HCT116 (cell line): ENCODE data around the gene COMMD6. TPM values are rescaled to one million over a fixed set of nuclear protein-coding genes. Genes with fewer than 3 reads are reported as not detected.

Experiments used
- ATAC-seq: fragments of 200-7000 bp; cut with Tn5 transposase; 2 replicates; pipeline ENCODE4 v1.9.1; 2020; ENCODE audit warnings: mild to moderate bottlenecking, moderate library complexity
- BruUV-seq: library from RNA; stranded (reverse); fragments of 400-500 nt; replicated peaks from 2 replicates; lab custom pipeline; 2021; lab: Mats Ljungman, UMichigan
- CTCF ChIA-PET: fragments of 300-600 bp; sonication (Branson Sonifier 250); formaldehyde crosslinking; loops from one replicate; lab custom pipeline; 2021; ENCODE audit warnings: antibody characterized with exemption; lab: Charles Lee
- POLR2A ChIA-PET: fragments of 300-600, 350-600 bp; sonication (Branson Sonifier 250); formaldehyde crosslinking; loops from one replicate; lab custom pipeline; 2021; ENCODE audit warnings: antibody characterized with exemption; lab: Charles Lee
- RAD21 ChIA-PET, 2 experiments: fragments of 300-600 bp; sonication (Branson Sonifier 250); formaldehyde crosslinking; loops; one replicate each; lab custom pipeline; 2023; ENCODE audit warnings: low total read pairs in 2 of 2; ENCODE audit not compliant: uncharacterized antibody in 2 of 2, unreplicated experiment in 2 of 2, low non-redundant PET in 1 of 2; lab: Charles Lee
- DNase-seq: peaks from one replicate; pipeline ENCODE4 v3.0.0-alpha.2; 2010; ENCODE audit warnings: low read depth, low spot score
- H2AFZ ChIP-seq: fragments of 200-600 bp; shearing (Covaris generic), sonication (generic); 2 replicates; pipeline ENCODE4 v1.6.1; 2017; ENCODE audit warnings: low read depth, mixed run types, mixed read lengths, antibody characterized with exemption, low read length; ENCODE audit not compliant: poor library complexity, severe bottlenecking
- H3K27ac ChIP-seq: 2 replicates; pipeline ENCODE4 v1.5.1; 2012; ENCODE audit warnings: low read depth, low read length
- H3K27me3 ChIP-seq: fragments of 200-600 bp; sonication (generic); 2 replicates; pipeline ENCODE4 v1.6.1; 2016; ENCODE audit warnings: mixed run types, low read length, mixed read lengths; ENCODE audit not compliant: insufficient read depth
- H3K36me3 ChIP-seq, 2 experiments: fragments of 200-500 bp in 1 of 2; fragments of 200-600 bp in 1 of 2; sonication (Bioruptor generic) in 1 of 2; sonication (generic) in 1 of 2; 2 replicates each; pipeline versions ENCODE4 v1.5.1 to v1.6.1; 2014 to 2016; ENCODE audit warnings: low read length in 2 of 2, inconsistent platforms in 1 of 2, mixed read lengths in 1 of 2, mixed run types in 1 of 2; ENCODE audit not compliant: insufficient read depth in 2 of 2, control insufficient read depth in 1 of 2
- H3K4me1 ChIP-seq, 2 experiments: fragments of 200-600 bp in 1 of 2; sonication (generic) in 1 of 2; 2 replicates each; pipeline versions ENCODE4 v1.5.1 to v1.6.1; 2012 to 2017; ENCODE audit warnings: low read length in 2 of 2, inconsistent platforms in 1 of 2, mild to moderate bottlenecking in 1 of 2, mixed read lengths in 1 of 2, mixed run types in 1 of 2, moderate library complexity in 1 of 2; ENCODE audit not compliant: insufficient read depth in 2 of 2, control insufficient read depth in 1 of 2
- H3K4me2 ChIP-seq: fragments of 200-600 bp; sonication (generic); 2 replicates; pipeline ENCODE4 v1.6.1; 2017; ENCODE audit warnings: mixed run types, low read length, mixed read lengths
- H3K4me3 ChIP-seq, 2 experiments: fragments of 200-600 bp in 1 of 2; sonication (generic) in 1 of 2; replicated peaks in 1 of 2; 2 replicates each; pipeline ENCODE4 v1.5.1; 2011 to 2016; ENCODE audit warnings: low read length in 2 of 2, control low read depth in 1 of 2, low read depth in 1 of 2, mild to moderate bottlenecking in 1 of 2, mixed read lengths in 1 of 2, mixed run types in 1 of 2
- H3K79me2 ChIP-seq: fragments of 200-600 bp; sonication (generic); 2 replicates; pipeline ENCODE4 v1.6.1; 2017; ENCODE audit warnings: mild to moderate bottlenecking, mixed run types, low read length, moderate library complexity, mixed read lengths; ENCODE audit not compliant: insufficient read depth
- H3K9ac ChIP-seq: fragments of 200-600 bp; sonication (generic); 2 replicates; pipeline ENCODE4 v1.6.1; 2016; ENCODE audit warnings: low read length, mixed read lengths
- H3K9me2 ChIP-seq: fragments of 200-600 bp; sonication (generic), shearing (Covaris generic); 2 replicates; pipeline ENCODE4 v1.6.1; 2017; ENCODE audit warnings: mixed run types, mild to moderate bottlenecking, moderate library complexity; ENCODE audit not compliant: insufficient read depth
- H3K9me3 ChIP-seq, 2 experiments: fragments of 200-500 bp in 1 of 2; fragments of 200-600 bp in 1 of 2; sonication (Bioruptor generic) in 1 of 2; sonication (generic) in 1 of 2; 2 replicates each; pipeline ENCODE4 v1.6.1; 2014 to 2017; ENCODE audit warnings: low read length in 2 of 2, mixed read lengths in 2 of 2, inconsistent platforms in 1 of 2, low read depth in 1 of 2, mild to moderate bottlenecking in 1 of 2, mixed run types in 1 of 2, moderate library complexity in 1 of 2; ENCODE audit not compliant: control insufficient read depth in 1 of 2, insufficient read depth in 1 of 2
- H4K20me1 ChIP-seq: fragments of 200-600 bp; sonication (generic), shearing (Covaris generic); 2 replicates; pipeline ENCODE4 v1.6.1; 2017; ENCODE audit warnings: mixed run types, mild to moderate bottlenecking, moderate library complexity; ENCODE audit not compliant: insufficient read depth
- ATF3 ChIP-seq: IDR thresholded peaks from 2 replicates; pipeline ENCODE4 v1.6.1; 2012
- CBX3 ChIP-seq: IDR thresholded peaks from 2 replicates; pipeline ENCODE4 v1.6.1; 2012; ENCODE audit warnings: low read depth
- CTCF ChIP-seq, 3 experiments: fragments of 200-600 bp in 1 of 3; sonication (generic) in 1 of 3; IDR thresholded peaks in 2 of 3; conservative IDR thresholded peaks in 1 of 3; 2 replicates each; pipeline ENCODE4 v1.5.1; 2012 to 2017; ENCODE audit warnings: low read depth in 2 of 3, low read length in 2 of 3, antibody characterized with exemption in 1 of 3, borderline replicate concordance in 1 of 3, control low read depth in 1 of 3, mild to moderate bottlenecking in 1 of 3, mixed read lengths in 1 of 3, mixed run types in 1 of 3, moderate library complexity in 1 of 3; ENCODE audit not compliant: insufficient read depth in 1 of 3
- ELF1 ChIP-seq: IDR thresholded peaks from 2 replicates; pipeline ENCODE4 v1.6.1; 2012; ENCODE audit warnings: low read depth, borderline replicate concordance
- EZH2 ChIP-seq: fragments of 200-600 bp; sonication (generic); IDR thresholded peaks from 2 replicates; pipeline ENCODE4 v1.6.1; 2017; ENCODE audit warnings: antibody characterized with exemption, mixed run types
- intact Hi-C: fragments of 100-400 bp; cut with micrococcal nuclease; formaldehyde crosslinking; loops from 2 replicates; pipeline ENCODE4 v1.10.0; 2022
- total RNA-seq: library from RNA; stranded (reverse); gene quantifications from one replicate; pipeline ENCODE4 v1.2.1, GENCODE V29; 2021; ENCODE audit not compliant: unreplicated experiment
- TF ChIP-seq, protein P1 (sequence below): IDR thresholded peaks from 2 replicates; pipeline ENCODE4 v1.6.1; 2012; ENCODE audit warnings: low read depth
- TF ChIP-seq, protein P2 (sequence below): IDR thresholded peaks from 2 replicates; pipeline ENCODE4 v1.6.1; 2012

COMMD6 gene
- total RNA-seq, 1 experiment from 2014 or later: 108 TPM

DNA sequence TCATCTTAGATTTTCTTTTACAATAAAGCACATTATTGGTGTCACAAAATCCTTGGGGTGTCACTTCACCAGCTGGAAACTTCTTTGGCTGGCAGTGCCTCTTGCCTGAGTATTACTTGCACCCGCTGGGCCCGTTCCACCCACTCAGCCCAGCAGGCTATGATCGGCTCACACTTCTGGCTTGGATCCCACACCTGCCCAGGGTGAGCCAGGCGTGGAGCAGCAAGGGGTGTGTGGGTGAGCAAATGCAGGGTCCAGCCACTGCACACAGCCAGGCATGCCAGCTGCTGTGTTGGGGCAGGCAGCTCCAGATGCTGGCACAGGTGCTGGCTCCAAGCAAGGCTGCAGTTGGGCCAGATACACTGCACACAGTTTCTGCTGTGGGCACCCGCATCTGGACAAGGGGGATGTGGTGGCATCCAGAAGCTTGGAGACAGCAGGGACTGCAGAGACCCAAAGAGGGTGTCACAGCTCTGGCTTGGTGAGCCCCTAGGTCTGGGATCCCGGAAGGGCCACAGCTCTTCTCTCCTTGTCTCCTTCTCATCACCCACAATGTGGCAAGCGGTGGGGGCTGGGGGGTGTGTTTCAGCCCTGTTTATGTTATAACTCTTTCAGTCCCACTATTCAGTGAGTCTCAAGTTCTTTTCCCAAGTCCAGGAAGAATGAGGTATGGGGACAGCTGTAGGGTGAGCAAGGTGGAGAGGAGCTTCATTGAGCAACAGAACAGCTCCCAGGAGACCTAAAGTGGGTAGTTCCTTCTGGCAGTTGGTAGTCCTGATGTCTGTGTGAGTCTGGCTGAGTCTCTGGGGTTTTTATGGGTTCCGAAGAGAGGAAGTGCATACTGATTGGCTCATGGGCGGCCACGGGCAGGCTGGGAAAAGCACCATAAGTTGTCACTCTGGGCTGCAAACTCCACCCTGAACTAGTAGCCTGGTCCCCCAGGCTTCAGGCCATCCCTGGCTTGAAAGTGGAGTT lies 30.3 kb downstream of the COMMD6 start:
- no peak overlapping the region for H3K4me3 ChIP-seq
- DNase-seq: no peak
- no peaks in the 10 kb centered on the region for H4K20me1 ChIP-seq
- ATAC-seq: no peak
- peak overlapping the region; percentile 50 for H2AFZ ChIP-seq
- H3K4me1 ChIP-seq: no peaks in the 10 kb centered on the region
- BruUV-seq: no TSS peak
- no peaks in the 10 kb centered on the region for H3K9me2 ChIP-seq
- no peak overlapping the region for H3K4me2 ChIP-seq
- H3K27ac ChIP-seq: no peak overlapping the region
- no peaks in the 10 kb centered on the region for H3K36me3 ChIP-seq
- TF ChIP-seq CTCF (IDR thresholded peaks at IDR 0.05 in 2 of 3, conservative IDR thresholded peaks at IDR 0.05 in 1 of 3; ENCODE audit: borderline replicate concordance in 1 of 3, insufficient read depth in 1 of 3, low read depth in 2 of 3, low read length in 2 of 3): no peak
- TF ChIP-seq, protein P1, sequence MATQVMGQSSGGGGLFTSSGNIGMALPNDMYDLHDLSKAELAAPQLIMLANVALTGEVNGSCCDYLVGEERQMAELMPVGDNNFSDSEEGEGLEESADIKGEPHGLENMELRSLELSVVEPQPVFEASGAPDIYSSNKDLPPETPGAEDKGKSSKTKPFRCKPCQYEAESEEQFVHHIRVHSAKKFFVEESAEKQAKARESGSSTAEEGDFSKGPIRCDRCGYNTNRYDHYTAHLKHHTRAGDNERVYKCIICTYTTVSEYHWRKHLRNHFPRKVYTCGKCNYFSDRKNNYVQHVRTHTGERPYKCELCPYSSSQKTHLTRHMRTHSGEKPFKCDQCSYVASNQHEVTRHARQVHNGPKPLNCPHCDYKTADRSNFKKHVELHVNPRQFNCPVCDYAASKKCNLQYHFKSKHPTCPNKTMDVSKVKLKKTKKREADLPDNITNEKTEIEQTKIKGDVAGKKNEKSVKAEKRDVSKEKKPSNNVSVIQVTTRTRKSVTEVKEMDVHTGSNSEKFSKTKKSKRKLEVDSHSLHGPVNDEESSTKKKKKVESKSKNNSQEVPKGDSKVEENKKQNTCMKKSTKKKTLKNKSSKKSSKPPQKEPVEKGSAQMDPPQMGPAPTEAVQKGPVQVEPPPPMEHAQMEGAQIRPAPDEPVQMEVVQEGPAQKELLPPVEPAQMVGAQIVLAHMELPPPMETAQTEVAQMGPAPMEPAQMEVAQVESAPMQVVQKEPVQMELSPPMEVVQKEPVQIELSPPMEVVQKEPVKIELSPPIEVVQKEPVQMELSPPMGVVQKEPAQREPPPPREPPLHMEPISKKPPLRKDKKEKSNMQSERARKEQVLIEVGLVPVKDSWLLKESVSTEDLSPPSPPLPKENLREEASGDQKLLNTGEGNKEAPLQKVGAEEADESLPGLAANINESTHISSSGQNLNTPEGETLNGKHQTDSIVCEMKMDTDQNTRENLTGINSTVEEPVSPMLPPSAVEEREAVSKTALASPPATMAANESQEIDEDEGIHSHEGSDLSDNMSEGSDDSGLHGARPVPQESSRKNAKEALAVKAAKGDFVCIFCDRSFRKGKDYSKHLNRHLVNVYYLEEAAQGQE: no peak
- TF ChIP-seq CBX3: no peak
- TF ChIP-seq ELF1: no peak
- TF ChIP-seq, protein P2, sequence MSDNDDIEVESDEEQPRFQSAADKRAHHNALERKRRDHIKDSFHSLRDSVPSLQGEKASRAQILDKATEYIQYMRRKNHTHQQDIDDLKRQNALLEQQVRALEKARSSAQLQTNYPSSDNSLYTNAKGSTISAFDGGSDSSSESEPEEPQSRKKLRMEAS: no peak
- TF ChIP-seq EZH2: no peak
- TF ChIP-seq ATF3: no peak
- ChIA-PET RAD21 (no interaction called here), POLR2A (no interaction called here), CTCF (no interaction called here)
- intact Hi-C loops: no loop called here
- H3K79me2 ChIP-seq: no peaks in the 10 kb centered on the region
- no peaks in the 10 kb centered on the region for H3K9me3 ChIP-seq
- no peak overlapping the region for H3K9ac ChIP-seq
- no peaks in the 10 kb centered on the region for H3K27me3 ChIP-seq
